GM23338 (cell line): Measurements from ENCODE around the gene CYSRT1. TPM values are rescaled to one million over a fixed set of nuclear protein-coding genes. Genes with fewer than 3 reads are reported as not detected.

ENCODE experiments used
- ATAC-seq: fragments of 200-7000 bp; cut with Tn5 transposase; 3 replicates; pipeline ENCODE4 v1.9.1; 2020
- DNase-seq: peaks from one replicate; pipeline ENCODE4 v3.0.0-alpha.2; 2015; ENCODE audit warnings: low spot score
- H2AFZ ChIP-seq: fragments of 200-600 bp; sonication (generic); 2 replicates; pipeline ENCODE4 v1.8.0; 2016; ENCODE audit warnings: antibody characterized with exemption, mild to moderate bottlenecking, moderate library complexity
- H3F3A ChIP-seq: fragments of 200-600 bp; sonication (generic); replicated peaks from 2 replicates; pipeline ENCODE4 v1.8.0; 2017; ENCODE audit warnings: antibody characterized with exemption, mixed run types, low read depth
- H3K27ac ChIP-seq: fragments of 200-600 bp; sonication (generic); 2 replicates; pipeline ENCODE4 v1.6.1; 2016; ENCODE audit warnings: low read depth
- H3K27me3 ChIP-seq: fragments of 200-600 bp; sonication (generic); 2 replicates; pipeline ENCODE4 v1.8.0; 2016; ENCODE audit warnings: mild to moderate bottlenecking, mixed run types, moderate library complexity; ENCODE audit not compliant: insufficient read depth
- H3K36me3 ChIP-seq: fragments of 200-600 bp; sonication (generic); 2 replicates; pipeline ENCODE4 v1.8.0; 2016; ENCODE audit warnings: mild to moderate bottlenecking; ENCODE audit not compliant: insufficient read depth
- H3K4me1 ChIP-seq: fragments of 200-600 bp; sonication (generic); 2 replicates; pipeline ENCODE4 v1.8.0; 2016; ENCODE audit warnings: mild to moderate bottlenecking, moderate library complexity; ENCODE audit not compliant: insufficient read depth
- H3K4me2 ChIP-seq: fragments of 200-600 bp; sonication (generic); 2 replicates; pipeline ENCODE4 v1.7.1; 2017; ENCODE audit warnings: mixed run types
- H3K4me3 ChIP-seq: fragments of 200-600 bp; sonication (generic); 2 replicates; pipeline ENCODE4 v1.6.1; 2016; ENCODE audit warnings: mixed run types
- H3K79me2 ChIP-seq: fragments of 200-600 bp; sonication (generic); replicated peaks from 2 replicates; pipeline ENCODE4 v1.8.0; 2017; ENCODE audit warnings: mild to moderate bottlenecking; ENCODE audit not compliant: insufficient read depth
- H3K9me2 ChIP-seq: fragments of 200-600 bp; sonication (generic); 2 replicates; pipeline ENCODE4 v1.8.0; 2017; ENCODE audit not compliant: insufficient read depth
- H4K20me1 ChIP-seq: fragments of 200-600 bp; sonication (generic); replicated peaks from 2 replicates; pipeline ENCODE4 v1.8.0; 2017; ENCODE audit warnings: mild to moderate bottlenecking; ENCODE audit not compliant: insufficient read depth
- H3K27ac Mint-ChIP-seq: 2 replicates; pipeline ENCODE4 v1.8.0; 2020; ENCODE audit warnings: inconsistent platforms, mild to moderate bottlenecking, moderate library complexity, mixed read lengths
- H3K27me3 Mint-ChIP-seq: 3 replicates; pipeline ENCODE4 v1.8.0; 2022; ENCODE audit warnings: low read depth, mild to moderate bottlenecking, moderate library complexity, mixed read lengths, inconsistent platforms; ENCODE audit not compliant: insufficient read depth, poor library complexity
- H3K36me3 Mint-ChIP-seq: 3 replicates; pipeline ENCODE4 v1.8.0; 2021; ENCODE audit warnings: low read depth, mild to moderate bottlenecking, inconsistent platforms, moderate library complexity, mixed read lengths
- H3K4me1 Mint-ChIP-seq: 3 replicates; pipeline ENCODE4 v1.8.0; 2020; ENCODE audit warnings: mild to moderate bottlenecking, inconsistent platforms, mixed read lengths
- H3K4me3 Mint-ChIP-seq: 3 replicates; pipeline ENCODE4 v1.8.0; 2021; ENCODE audit warnings: moderate library complexity, mild to moderate bottlenecking, inconsistent platforms, mixed read lengths
- H3K9me3 Mint-ChIP-seq: 3 replicates; pipeline ENCODE4 v1.8.0; 2020; ENCODE audit warnings: moderate library complexity, mild to moderate bottlenecking, inconsistent platforms, mixed read lengths
- CREB1 ChIP-seq: fragments of 250-450 bp; sonication (Bioruptor Pico); IDR thresholded peaks from 2 replicates; pipeline ENCODE4 v1.5.0; 2020; ENCODE audit warnings: low read depth, mild to moderate bottlenecking, moderate library complexity
- EZH2 ChIP-seq: fragments of 200-600 bp; sonication (generic); IDR thresholded peaks from one replicate; pipeline ENCODE4 v1.8.0; 2017; ENCODE audit warnings: antibody characterized with exemption, mild to moderate bottlenecking, low read depth; ENCODE audit not compliant: unreplicated experiment
- EZH2phosphoT487 ChIP-seq: fragments of 200-600 bp; sonication (generic); IDR thresholded peaks from one replicate; pipeline ENCODE4 v1.8.1; 2018; ENCODE audit warnings: antibody characterized with exemption; ENCODE audit not compliant: unreplicated experiment
- JUNB ChIP-seq: IDR thresholded peaks from one replicate; pipeline ENCODE4 v1.6.1; 2016; ENCODE audit warnings: antibody characterized with exemption; ENCODE audit not compliant: unreplicated experiment
- NANOG ChIP-seq: IDR thresholded peaks from 2 replicates; pipeline ENCODE4 v1.6.1; 2016; ENCODE audit warnings: antibody characterized with exemption, borderline replicate concordance
- POLR2AphosphoS5 ChIP-seq: IDR thresholded peaks from 2 replicates; pipeline ENCODE4 v1.6.1; 2016; ENCODE audit warnings: antibody characterized with exemption, low read depth
- REST ChIP-seq: IDR thresholded peaks from one replicate; pipeline ENCODE4 v1.6.1; 2018; ENCODE audit warnings: antibody characterized with exemption; ENCODE audit not compliant: unreplicated experiment
- STAT1 ChIP-seq: IDR thresholded peaks from one replicate; pipeline ENCODE4 v1.6.1; 2016; ENCODE audit warnings: antibody characterized with exemption; ENCODE audit not compliant: unreplicated experiment
- ZNF114 ChIP-seq: fragments of 250-450 bp; sonication (Bioruptor Pico); IDR thresholded peaks from 2 replicates; pipeline ENCODE4 v1.5.0; 2020; ENCODE audit warnings: mild to moderate bottlenecking, moderate library complexity
- ZNF331 ChIP-seq: fragments of 250-450 bp; sonication (Bioruptor Pico); IDR thresholded peaks from 2 replicates; pipeline ENCODE4 v1.5.0; 2020; ENCODE audit warnings: low read depth, mild to moderate bottlenecking, moderate library complexity
- ZNF462 ChIP-seq: fragments of 250-450 bp; sonication (Bioruptor Pico); IDR thresholded peaks from 2 replicates; pipeline ENCODE4 v1.5.0; 2020; ENCODE audit warnings: mild to moderate bottlenecking, moderate library complexity
- polyA plus RNA-seq: library from polyadenylated mRNA; unstranded; fragments of >200 nt; fragmentation: Nextera tagmentation; extraction: Ambion mirVana; gene quantifications from 2 replicates; pipeline ENCODE4 v1.2.1, GENCODE V29; 2016
- total RNA-seq: library from RNA; depleted of rRNA; stranded (reverse); fragments of >200 nt; shearing (Covaris generic); gene quantifications from 2 replicates; pipeline ENCODE4 v1.2.3, GENCODE V29; 2014
- TF ChIP-seq, protein P1 (sequence below): IDR thresholded peaks from 2 replicates; pipeline ENCODE4 v1.6.1; 2016; ENCODE audit warnings: antibody characterized with exemption
- TF ChIP-seq, protein P2 (sequence below), 2 experiments: fragments of 200-600 bp in 1 of 2; sonication (generic) in 1 of 2; conservative IDR thresholded peaks; 2 replicates each; pipeline versions ENCODE4 v1.5.1 to v1.6.1; 2016 to 2017; ENCODE audit warnings: antibody characterized with exemption in 2 of 2, low read depth in 2 of 2, mild to moderate bottlenecking in 2 of 2, moderate library complexity in 1 of 2

CYSRT1 gene
- total and polyA plus RNA-seq, 2 experiments from 2014 or later, result 2.0 to 3.2 TPM

GRCh38 chr9:137216188-137216965 is 8.6 kb upstream of the CYSRT1 start:
- Mint-ChIP-seq H3K9me3 (no peaks in the 10 kb centered on the region), H3K4me3 (no peak overlapping the region), H3K27ac (no peak overlapping the region), H3K4me1 (peaks cover 7% of the 10 kb centered on the region; the same call in 2 of the 3 replicates), H3K27me3 (no peaks in the 10 kb centered on the region), H3K36me3 (no peaks in the 10 kb centered on the region; the same call in 1 of the 3 replicates)
- Histone ChIP-seq H3K4me2 (no peak overlapping the region), H3K9me2 (no peaks in the 10 kb centered on the region), H3K79me2 (no peaks in the 10 kb centered on the region), H4K20me1 (no peaks in the 10 kb centered on the region; the same call in 1 of the 2 replicates), H3K27ac (no peak overlapping the region), H3K27me3 (no peaks in the 10 kb centered on the region), H3K4me1 (0 out of 2 replicates have a peak, but pooled peaks cover 3% of the 10 kb centered on the region), H3K4me3 (no peak overlapping the region), H3F3A (0 out of 2 replicates have a peak, but pooled peaks cover 3% of the 10 kb centered on the region), H3K36me3 (no peaks in the 10 kb centered on the region), H2AFZ (no peak overlapping the region)
- no peak for ATAC-seq
- no peak for DNase-seq
- TF ChIP-seq STAT1 (no peak), EZH2 (no peak), ZNF331 (no peak), ZNF462 (CRISPR knock-in tag) (no peak), ZNF114 (CRISPR knock-in tag) (no peak), POLR2AphosphoS5 (no peak), NANOG (no peak), CREB1 (CRISPR knock-in tag) (no peak), REST (no peak), EZH2phosphoT487 (no peak), JUNB (no peak)
- TF ChIP-seq, protein P1, sequence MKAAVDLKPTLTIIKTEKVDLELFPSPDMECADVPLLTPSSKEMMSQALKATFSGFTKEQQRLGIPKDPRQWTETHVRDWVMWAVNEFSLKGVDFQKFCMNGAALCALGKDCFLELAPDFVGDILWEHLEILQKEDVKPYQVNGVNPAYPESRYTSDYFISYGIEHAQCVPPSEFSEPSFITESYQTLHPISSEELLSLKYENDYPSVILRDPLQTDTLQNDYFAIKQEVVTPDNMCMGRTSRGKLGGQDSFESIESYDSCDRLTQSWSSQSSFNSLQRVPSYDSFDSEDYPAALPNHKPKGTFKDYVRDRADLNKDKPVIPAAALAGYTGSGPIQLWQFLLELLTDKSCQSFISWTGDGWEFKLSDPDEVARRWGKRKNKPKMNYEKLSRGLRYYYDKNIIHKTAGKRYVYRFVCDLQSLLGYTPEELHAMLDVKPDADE, result no peak
- TF ChIP-seq, protein P2, sequence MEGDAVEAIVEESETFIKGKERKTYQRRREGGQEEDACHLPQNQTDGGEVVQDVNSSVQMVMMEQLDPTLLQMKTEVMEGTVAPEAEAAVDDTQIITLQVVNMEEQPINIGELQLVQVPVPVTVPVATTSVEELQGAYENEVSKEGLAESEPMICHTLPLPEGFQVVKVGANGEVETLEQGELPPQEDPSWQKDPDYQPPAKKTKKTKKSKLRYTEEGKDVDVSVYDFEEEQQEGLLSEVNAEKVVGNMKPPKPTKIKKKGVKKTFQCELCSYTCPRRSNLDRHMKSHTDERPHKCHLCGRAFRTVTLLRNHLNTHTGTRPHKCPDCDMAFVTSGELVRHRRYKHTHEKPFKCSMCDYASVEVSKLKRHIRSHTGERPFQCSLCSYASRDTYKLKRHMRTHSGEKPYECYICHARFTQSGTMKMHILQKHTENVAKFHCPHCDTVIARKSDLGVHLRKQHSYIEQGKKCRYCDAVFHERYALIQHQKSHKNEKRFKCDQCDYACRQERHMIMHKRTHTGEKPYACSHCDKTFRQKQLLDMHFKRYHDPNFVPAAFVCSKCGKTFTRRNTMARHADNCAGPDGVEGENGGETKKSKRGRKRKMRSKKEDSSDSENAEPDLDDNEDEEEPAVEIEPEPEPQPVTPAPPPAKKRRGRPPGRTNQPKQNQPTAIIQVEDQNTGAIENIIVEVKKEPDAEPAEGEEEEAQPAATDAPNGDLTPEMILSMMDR (conservative IDR thresholded peaks at IDR 0.05; ENCODE audit: low read depth in 2 of 2), result no peak
